TTC549 (cell line): ENCODE results near the gene LIG4.

Experiments used
- FAIRE-seq: peaks from 2 replicates; lab custom pipeline; 2012; peaks lifted over from hg19 to GRCh38; lab: Jason Lieb, UNC

The LIG4 gene

GRCh38 chr13:108194435-108194936 lies 20.9 kb downstream of the LIG4 start:
- no peak for FAIRE-seq

- no peak for FAIRE-seq
These were observed 21.5 kb downstream of the LIG4 start for GRCh38 chr13:108193806-108194205.

GRCh38 chr13:108190897-108191296 lies 24.4 kb downstream of the LIG4 start:
- FAIRE-seq: no peak

- no peak for FAIRE-seq
These were observed 27.1 kb downstream of the LIG4 start for GRCh38 chr13:108188260-108188659.

GRCh38 chr13:108185223-108185622 lies 30.1 kb downstream of the LIG4 start:
- FAIRE-seq: no peak

GRCh38 chr13:108182652-108183051 lies 32.7 kb downstream of the LIG4 start:
- FAIRE-seq: no peak

GRCh38 chr13:108178078-108178477 lies 37.3 kb downstream of the LIG4 start:
- FAIRE-seq: no peak

- FAIRE-seq: no peak
These were observed 38.6 kb downstream of the LIG4 start for GRCh38 chr13:108176685-108177274.

- FAIRE-seq: no peak
These were observed 46.4 kb downstream of the LIG4 start for GRCh38 chr13:108168929-108169328.

- FAIRE-seq: no peak
These were observed 49.3 kb downstream of the LIG4 start for GRCh38 chr13:108166078-108166477.

GRCh38 chr13:108158746-108159145 lies 56.6 kb downstream of the LIG4 start:
- FAIRE-seq: no peak
